OCI-LY1 (cell line): ENCODE data around the gene ST7.

ENCODE experiments used
- H2AFZ ChIP-seq: fragments of 200-600 bp; sonication (generic), shearing (Covaris generic); 2 replicates; pipeline ENCODE4 v1.6.0; 2014; ENCODE audit warnings: antibody characterized with exemption, mild to moderate bottlenecking, low read length
- H3F3A ChIP-seq: fragments of 200-600 bp; sonication (generic), shearing (Covaris generic); 2 replicates; pipeline ENCODE4 v1.6.0; 2014; ENCODE audit warnings: mild to moderate bottlenecking, antibody characterized with exemption, low read length, moderate library complexity; ENCODE audit not compliant: insufficient read depth
- H3K27ac ChIP-seq: fragments of 200-600 bp; sonication (generic); 2 replicates; pipeline ENCODE4 v1.5.1; 2014; ENCODE audit warnings: low read length, mixed run types, mild to moderate bottlenecking, low read depth; ENCODE audit not compliant: poor library complexity, severe bottlenecking
- H3K27me3 ChIP-seq: fragments of 200-600 bp; sonication (generic); 2 replicates; pipeline ENCODE4 v1.6.0; 2014; ENCODE audit warnings: antibody characterized with exemption, mild to moderate bottlenecking, low read length, moderate library complexity; ENCODE audit not compliant: insufficient read depth
- H3K36me3 ChIP-seq: fragments of 200-600 bp; sonication (generic); 2 replicates; pipeline ENCODE4 v1.6.1; 2014; ENCODE audit warnings: mild to moderate bottlenecking, antibody characterized with exemption, low read length, moderate library complexity, mixed read lengths; ENCODE audit not compliant: insufficient read depth
- H3K4me1 ChIP-seq: fragments of 200-600 bp; sonication (generic); 2 replicates; pipeline ENCODE4 v1.5.1; 2014; ENCODE audit warnings: mild to moderate bottlenecking, low read length, moderate library complexity; ENCODE audit not compliant: insufficient read depth, severe bottlenecking
- H3K4me2 ChIP-seq: fragments of 200-600 bp; sonication (generic), shearing (Covaris generic); 2 replicates; pipeline ENCODE4 v1.6.1; 2014; ENCODE audit warnings: low read length
- H3K4me3 ChIP-seq: fragments of 200-600 bp; sonication (generic); 2 replicates; pipeline ENCODE4 v1.5.1; 2014; ENCODE audit warnings: low read length, low read depth, mild to moderate bottlenecking, mixed read lengths; ENCODE audit not compliant: poor library complexity, severe bottlenecking
- H3K79me2 ChIP-seq: fragments of 200-600 bp; shearing (Covaris generic); 2 replicates; pipeline ENCODE4 v1.6.1; 2016; ENCODE audit warnings: mixed run types, low read length, mixed read lengths; ENCODE audit not compliant: insufficient read depth
- H3K9ac ChIP-seq: fragments of 200-600 bp; sonication (generic), shearing (Covaris generic); 2 replicates; pipeline ENCODE4 v1.6.1; 2014; ENCODE audit warnings: mild to moderate bottlenecking, low read length, mixed read lengths
- H3K9me2 ChIP-seq: fragments of 200-600 bp; sonication (generic), shearing (Covaris generic); 2 replicates; pipeline ENCODE4 v1.6.1; 2014; ENCODE audit warnings: low read depth, mild to moderate bottlenecking, low read length, mixed read lengths
- H3K9me3 ChIP-seq: fragments of 200-600 bp; shearing (Covaris generic); 2 replicates; pipeline ENCODE4 v1.6.1; 2014; ENCODE audit warnings: low read length, mixed read lengths
- H4K20me1 ChIP-seq: fragments of 200-600 bp; sonication (generic), shearing (Covaris generic); 2 replicates; pipeline ENCODE4 v1.6.0; 2016; ENCODE audit warnings: mild to moderate bottlenecking, low read length; ENCODE audit not compliant: insufficient read depth
- EZH2 ChIP-seq: fragments of 200-600 bp; sonication (generic), shearing (Covaris generic); IDR thresholded peaks from 2 replicates; pipeline ENCODE4 v1.8.0; 2017; ENCODE audit warnings: borderline replicate concordance, mixed run types, mild to moderate bottlenecking, antibody characterized with exemption, low read length, moderate library complexity, mixed read lengths
- TF ChIP-seq, protein P1 (sequence below): fragments of 200-600 bp; sonication (generic), shearing (Covaris generic); IDR thresholded peaks from 2 replicates; pipeline ENCODE4 v1.5.1; 2017; ENCODE audit warnings: mild to moderate bottlenecking, antibody characterized with exemption, low read length, moderate library complexity, mixed read lengths

Gene ST7

DNA sequence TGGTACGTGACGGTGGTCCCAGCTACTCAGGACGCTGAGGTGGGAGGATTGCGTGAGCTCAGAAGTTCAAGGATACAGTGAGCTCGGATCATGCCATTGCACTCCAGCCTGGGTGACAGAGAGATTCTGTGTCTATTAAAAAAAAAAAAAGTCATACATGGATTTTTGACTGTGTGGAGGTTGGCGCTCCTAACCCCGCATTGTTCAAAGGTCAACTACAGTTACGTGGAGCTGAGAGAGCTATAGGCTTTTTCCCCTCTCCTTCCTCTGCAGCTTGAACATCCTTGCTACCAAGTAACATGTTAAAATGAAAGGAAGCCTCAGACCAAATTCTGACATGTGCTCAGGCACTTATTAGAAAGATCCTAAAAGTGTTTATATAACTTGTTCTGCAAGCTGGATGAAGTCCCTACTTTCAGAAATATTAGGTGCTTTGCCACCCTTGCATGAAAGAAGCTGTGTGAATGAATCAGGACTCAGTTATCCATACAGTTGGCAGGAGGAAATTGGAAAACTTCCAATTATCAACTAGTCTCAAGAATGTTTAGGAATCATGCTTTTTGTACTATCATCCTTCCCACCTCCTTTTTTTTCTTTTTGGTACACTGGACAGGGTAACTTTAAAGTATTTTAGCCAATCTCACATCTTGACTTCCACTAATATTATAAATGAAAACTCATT lies 12.5 kb upstream of the ST7 start:
- H3K9me3 ChIP-seq, result no peaks in the 10 kb centered on the region
- no peak overlapping the region for H3K4me2 ChIP-seq
- TF ChIP-seq, protein P1, sequence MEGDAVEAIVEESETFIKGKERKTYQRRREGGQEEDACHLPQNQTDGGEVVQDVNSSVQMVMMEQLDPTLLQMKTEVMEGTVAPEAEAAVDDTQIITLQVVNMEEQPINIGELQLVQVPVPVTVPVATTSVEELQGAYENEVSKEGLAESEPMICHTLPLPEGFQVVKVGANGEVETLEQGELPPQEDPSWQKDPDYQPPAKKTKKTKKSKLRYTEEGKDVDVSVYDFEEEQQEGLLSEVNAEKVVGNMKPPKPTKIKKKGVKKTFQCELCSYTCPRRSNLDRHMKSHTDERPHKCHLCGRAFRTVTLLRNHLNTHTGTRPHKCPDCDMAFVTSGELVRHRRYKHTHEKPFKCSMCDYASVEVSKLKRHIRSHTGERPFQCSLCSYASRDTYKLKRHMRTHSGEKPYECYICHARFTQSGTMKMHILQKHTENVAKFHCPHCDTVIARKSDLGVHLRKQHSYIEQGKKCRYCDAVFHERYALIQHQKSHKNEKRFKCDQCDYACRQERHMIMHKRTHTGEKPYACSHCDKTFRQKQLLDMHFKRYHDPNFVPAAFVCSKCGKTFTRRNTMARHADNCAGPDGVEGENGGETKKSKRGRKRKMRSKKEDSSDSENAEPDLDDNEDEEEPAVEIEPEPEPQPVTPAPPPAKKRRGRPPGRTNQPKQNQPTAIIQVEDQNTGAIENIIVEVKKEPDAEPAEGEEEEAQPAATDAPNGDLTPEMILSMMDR, result no peak
- TF ChIP-seq EZH2, result no peak
- H3K27ac ChIP-seq, result no peak overlapping the region
- H3K79me2 ChIP-seq, result no peaks in the 10 kb centered on the region
- H3K36me3 ChIP-seq, result no peaks in the 10 kb centered on the region
- no peak overlapping the region for H2AFZ ChIP-seq
- no peaks in the 10 kb centered on the region for H3K4me1 ChIP-seq
- H3F3A ChIP-seq, result no peaks in the 10 kb centered on the region
- H3K27me3 ChIP-seq, result peaks cover 9% of the 10 kb centered on the region; the same call in 1 of the 2 replicates
- no peaks in the 10 kb centered on the region for H3K9me2 ChIP-seq
- no peaks in the 10 kb centered on the region for H4K20me1 ChIP-seq
- H3K4me3 ChIP-seq, result no peak overlapping the region
- no peak overlapping the region for H3K9ac ChIP-seq

DNA sequence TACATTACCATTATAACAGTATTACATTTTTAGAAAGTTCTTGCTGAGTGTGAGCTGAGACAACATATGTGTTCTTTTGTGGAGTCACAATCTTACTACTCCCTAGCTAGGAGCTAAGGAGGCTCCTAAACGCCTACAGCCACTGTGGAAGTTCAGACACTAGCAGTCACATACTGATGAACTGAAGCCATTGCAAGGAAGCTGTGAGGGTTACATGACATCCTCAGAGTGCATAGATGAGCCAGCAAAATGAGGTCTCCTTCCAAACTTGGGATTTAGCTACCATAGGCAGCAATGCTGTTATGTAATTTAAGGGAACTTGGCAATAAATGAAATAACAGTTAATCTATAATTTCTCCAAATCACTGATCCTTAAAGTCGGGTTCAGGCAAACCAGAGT lies 10.8 kb upstream of the ST7 start:
- Histone ChIP-seq H3K4me2 (no peak overlapping the region), H4K20me1 (no peaks in the 10 kb centered on the region), H3K27me3 (no peaks in the 10 kb centered on the region), H3K9me3 (no peaks in the 10 kb centered on the region), H3K4me3 (no peak overlapping the region), H3K9me2 (no peaks in the 10 kb centered on the region), H3K36me3 (no peaks in the 10 kb centered on the region), H3F3A (no peaks in the 10 kb centered on the region), H2AFZ (no peak overlapping the region), H3K27ac (no peak overlapping the region), H3K4me1 (no peaks in the 10 kb centered on the region), H3K79me2 (no peaks in the 10 kb centered on the region), H3K9ac (no peak overlapping the region)
- no peak for TF ChIP-seq EZH2
- TF ChIP-seq, protein P1, result no peak

DNA sequence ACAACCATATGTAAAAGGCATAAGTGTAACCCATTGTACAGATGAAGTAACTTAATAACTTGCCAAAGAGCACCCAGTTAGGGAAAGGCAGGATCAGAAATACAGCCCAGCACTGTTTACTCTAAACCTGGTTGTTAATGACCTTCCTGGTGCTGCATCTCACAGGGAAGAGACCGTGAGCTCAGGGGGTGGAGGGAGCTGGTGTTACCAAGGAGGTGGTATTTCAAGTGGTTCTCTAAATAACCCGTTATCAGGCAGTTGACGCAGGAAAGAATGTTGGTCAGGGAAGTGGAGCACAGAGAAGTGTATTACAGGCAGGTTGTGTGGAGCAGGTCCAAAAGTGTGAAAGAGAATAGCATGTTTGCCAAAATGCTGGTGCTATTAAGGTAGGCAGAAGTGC lies 4.4 kb upstream of the ST7 start:
- Histone ChIP-seq H3K36me3 (no peaks in the 10 kb centered on the region), H2AFZ (no peak overlapping the region), H3K4me2 (no peak overlapping the region), H4K20me1 (no peaks in the 10 kb centered on the region), H3F3A (no peaks in the 10 kb centered on the region), H3K27me3 (no peaks in the 10 kb centered on the region), H3K79me2 (no peaks in the 10 kb centered on the region), H3K27ac (no peak overlapping the region), H3K9me3 (no peaks in the 10 kb centered on the region), H3K4me3 (no peak overlapping the region), H3K9ac (no peak overlapping the region), H3K4me1 (peaks cover 7% of the 10 kb centered on the region), H3K9me2 (no peaks in the 10 kb centered on the region)
- no peak for TF ChIP-seq EZH2
- TF ChIP-seq, protein P1, result no peak
